ENCODE measurements around the gene SORCS2. TPM values are rescaled to one million over a fixed set of nuclear protein-coding genes. Genes with fewer than 3 reads are reported as not detected.
A peak's percentile ranks its signal among the peaks of the same experiment; 100 is the strongest.

Gene SORCS2
- total RNA-seq, 2 donors from 2014 or later, result 0.54 to 0.74 TPM

GRCh38 chr4:7193030-7193958, 956 bp downstream of the SORCS2 start:
- Histone ChIP-seq H3K9me3 (no peaks in the 10 kb centered on the region), H3K4me3 (peak overlapping the region; percentile 19), H3K27ac (no peak overlapping the region), H3K36me3 (no peaks in the 10 kb centered on the region), H3K27me3 (peaks cover 13% of the 10 kb centered on the region), H3K9ac (ENCODE audit: low read depth in 2 of 2, low read length in 2 of 2) (peak overlapping the region in 1 of 2 donors; percentile 35), H3K4me1 (no peaks in the 10 kb centered on the region)
- TF ChIP-seq CTCF (IDR thresholded peaks at IDR 0.05), result no peak
- DNase-seq, result no peak
- intact Hi-C loops (cut with DNase I), result loop anchor here (2.0 to 10.0 kb wide), 3 partner anchors 102 to 526 kb away; no protein-coding TSS in a partner anchor

- Histone ChIP-seq H3K4me3 (no peak overlapping the region), H3K4me1 (no peaks in the 10 kb centered on the region), H3K9me3 (no peaks in the 10 kb centered on the region), H3K27me3 (peaks cover 13% of the 10 kb centered on the region), H3K9ac (ENCODE audit: low read depth in 2 of 2, low read length in 2 of 2) (peak overlapping the region in 1 of 2 donors; percentile 12), H3K36me3 (no peaks in the 10 kb centered on the region), H3K27ac (no peak overlapping the region)
- TF ChIP-seq CTCF (IDR thresholded peaks at IDR 0.05), result no peak
- DNase-seq, result no peak
- intact Hi-C loops (cut with DNase I), result loop anchor here (10.0 kb wide), 1 partner anchor 270 kb away; no protein-coding TSS in a partner anchor
Observed at GRCh38 chr4:7194251-7195140, 2.2 kb downstream of the SORCS2 start.

GRCh38 chr4:7195141-7195515, 2.8 kb downstream of the SORCS2 start:
- H3K4me1 ChIP-seq, result no peaks in the 10 kb centered on the region
- intact Hi-C loops (cut with DNase I), result loop anchor here (10.0 kb wide), 1 partner anchor 270 kb away; no protein-coding TSS in a partner anchor
- DNase-seq, result no peak
- no peaks in the 10 kb centered on the region for H3K9me3 ChIP-seq
- peaks cover 13% of the 10 kb centered on the region for H3K27me3 ChIP-seq
- no peak for TF ChIP-seq CTCF (IDR thresholded peaks at IDR 0.05)
- no peak overlapping the region for H3K27ac ChIP-seq
- no peak overlapping the region for H3K4me3 ChIP-seq
- no peak overlapping the region for H3K9ac ChIP-seq (ENCODE audit: low read depth in 2 of 2, low read length in 2 of 2)
- H3K36me3 ChIP-seq, result no peaks in the 10 kb centered on the region

- Histone ChIP-seq H3K27ac (no peak overlapping the region), H3K4me3 (no peak overlapping the region), H3K4me1 (no peaks in the 10 kb centered on the region), H3K27me3 (peaks cover 13% of the 10 kb centered on the region), H3K36me3 (no peaks in the 10 kb centered on the region), H3K9me3 (no peaks in the 10 kb centered on the region), H3K9ac (ENCODE audit: low read depth in 2 of 2, low read length in 2 of 2) (no peak overlapping the region)
- no peak for TF ChIP-seq CTCF (IDR thresholded peaks at IDR 0.05)
- intact Hi-C loops (cut with DNase I), result loop anchor here (10.0 kb wide), 1 partner anchor 269 kb away; no protein-coding TSS in a partner anchor
- no peak for DNase-seq
Observed at GRCh38 chr4:7195546-7196287, 3.4 kb downstream of the SORCS2 start.

GRCh38 chr4:7196288-7196651, 3.9 kb downstream of the SORCS2 start:
- Histone ChIP-seq H3K36me3 (no peaks in the 10 kb centered on the region), H3K9ac (ENCODE audit: low read depth in 2 of 2, low read length in 2 of 2) (no peak overlapping the region), H3K9me3 (no peaks in the 10 kb centered on the region), H3K4me1 (no peaks in the 10 kb centered on the region), H3K27ac (no peak overlapping the region), H3K4me3 (no peak overlapping the region), H3K27me3 (peaks cover 13% of the 10 kb centered on the region)
- no peak for DNase-seq
- TF ChIP-seq CTCF (IDR thresholded peaks at IDR 0.05), result no peak
- intact Hi-C loops (cut with DNase I), result loop anchor here (10.0 kb wide), 1 partner anchor 269 kb away; no protein-coding TSS in a partner anchor
